GM23248 (cell line): ENCODE measurements around the gene KLK1. TPM values are rescaled to one million over a fixed set of nuclear protein-coding genes. Genes with fewer than 3 reads are reported as not detected.

Experiments used
- DNase-seq: peaks from one replicate; pipeline ENCODE4 v3.0.0-alpha.2; 2015
- H2AFZ ChIP-seq: fragments of 200-600 bp; sonication (generic); 2 replicates; pipeline ENCODE4 v1.6.1; 2016; ENCODE audit warnings: antibody characterized with exemption
- H3F3A ChIP-seq: fragments of 200-600 bp; sonication (generic); 2 replicates; pipeline ENCODE4 v1.6.1; 2016; ENCODE audit warnings: mild to moderate bottlenecking, antibody characterized with exemption, mixed run types; ENCODE audit not compliant: insufficient read depth
- H3K27ac ChIP-seq: fragments of 200-600 bp; sonication (generic); 2 replicates; pipeline ENCODE4 v1.5.1; 2016; ENCODE audit warnings: mild to moderate bottlenecking
- H3K27me3 ChIP-seq: fragments of 200-600 bp; sonication (generic); replicated peaks from 2 replicates; pipeline ENCODE4 v1.6.1; 2016; ENCODE audit warnings: mild to moderate bottlenecking; ENCODE audit not compliant: insufficient read depth
- H3K36me3 ChIP-seq: fragments of 200-600 bp; sonication (generic); 2 replicates; pipeline ENCODE4 v1.6.1; 2016; ENCODE audit warnings: low read depth, mild to moderate bottlenecking
- H3K4me1 ChIP-seq: fragments of 200-600 bp; sonication (generic); 2 replicates; pipeline ENCODE4 v1.6.1; 2016; ENCODE audit warnings: mild to moderate bottlenecking; ENCODE audit not compliant: insufficient read depth
- H3K4me2 ChIP-seq: fragments of 200-600 bp; sonication (generic); one replicate; pipeline ENCODE4 v1.6.1; 2016; ENCODE audit warnings: mild to moderate bottlenecking; ENCODE audit not compliant: unreplicated experiment
- H3K4me3 ChIP-seq: fragments of 200-600 bp; sonication (generic); 2 replicates; pipeline ENCODE4 v1.5.1; 2016; ENCODE audit warnings: mild to moderate bottlenecking
- H3K79me2 ChIP-seq: fragments of 200-600 bp; sonication (generic); 2 replicates; pipeline ENCODE4 v1.6.1; 2016; ENCODE audit warnings: mild to moderate bottlenecking; ENCODE audit not compliant: insufficient read depth
- H3K9ac ChIP-seq: fragments of 200-600 bp; sonication (generic); 2 replicates; pipeline ENCODE4 v1.6.1; 2016; ENCODE audit warnings: mild to moderate bottlenecking
- H3K9me2 ChIP-seq: fragments of 200-600 bp; sonication (generic); 2 replicates; pipeline ENCODE4 v1.6.1; 2016; ENCODE audit warnings: mixed run types, mild to moderate bottlenecking, moderate library complexity; ENCODE audit not compliant: insufficient read depth
- H3K9me3 ChIP-seq: fragments of 200-600 bp; sonication (generic); one replicate; pipeline ENCODE4 v1.6.1; 2017; ENCODE audit warnings: low read depth
- H4K20me1 ChIP-seq: fragments of 200-600 bp; sonication (generic); 2 replicates; pipeline ENCODE4 v1.6.0; 2016; ENCODE audit not compliant: insufficient read depth
- EZH2 ChIP-seq: fragments of 200-600 bp; sonication (generic); IDR thresholded peaks from 2 replicates; pipeline ENCODE4 v1.6.1; 2018; ENCODE audit warnings: antibody characterized with exemption, mild to moderate bottlenecking; ENCODE audit not compliant: insufficient read depth, poor library complexity, severe bottlenecking
- EZH2phosphoT487 ChIP-seq: fragments of 200-600 bp; sonication (generic); IDR thresholded peaks from 2 replicates; pipeline ENCODE4 v1.6.1; 2018; ENCODE audit warnings: antibody characterized with exemption, moderate library complexity, mild to moderate bottlenecking, low read depth; ENCODE audit not compliant: insufficient read depth
- WGBS, 2 experiments: methylation state at CpG; one replicate each; pipeline ENCODE4 v1.1.6; 2015 to 2017; ENCODE audit warnings: low lambda C conversion rate in 2 of 2, low coverage in 1 of 2; ENCODE audit errors: missing lambda C conversion rate in 2 of 2; 5-methylcytosine and 5-hydroxymethylcytosine counted together
- in situ Hi-C: fragments of 300-500 bp; cut with MboI; formaldehyde crosslinking; loops from 2 replicates; pipeline ENCODE4 v1.15.0; 2020
- polyA plus RNA-seq: library from polyadenylated mRNA; unstranded; fragments of >200 nt; fragmentation: Nextera tagmentation; extraction: Ambion mirVana; gene quantifications from 2 replicates; pipeline ENCODE4 v1.2.1, GENCODE V29; 2016
- total RNA-seq: library from RNA; depleted of rRNA; stranded (reverse); fragments of >200 nt; shearing (Covaris generic); gene quantifications from 2 replicates; pipeline ENCODE4 v1.2.3, GENCODE V29; 2014

Gene KLK1
- total and polyA plus RNA-seq, 2 experiments from 2014 or later: not detected

- Histone ChIP-seq H4K20me1 (no peaks in the 10 kb centered on the region), H3K9ac (no peak overlapping the region), H3K9me3 (no peaks in the 10 kb centered on the region), H3K79me2 (no peaks in the 10 kb centered on the region), H3K4me3 (no peak overlapping the region), H2AFZ (no peak overlapping the region), H3K9me2 (no peaks in the 10 kb centered on the region), H3K4me1 (no peaks in the 10 kb centered on the region), H3K27me3 (no peaks in the 10 kb centered on the region), H3K4me2 (no peak overlapping the region), H3K36me3 (no peaks in the 10 kb centered on the region; the same call in 1 of the 2 replicates), H3F3A (no peaks in the 10 kb centered on the region), H3K27ac (no peak overlapping the region)
- DNase-seq: no peak
- TF ChIP-seq EZH2 (no peak), EZH2phosphoT487 (no peak)
- 77 to 79% methylated on average over 13 of the region's 13 CpGs for WGBS, 2 experiments
- in situ Hi-C loops: loop anchor here (25.0 kb wide), 1 partner anchor 430 kb away; the partner anchor contains the start of gene NAPSA
These were observed 31.0 kb downstream of the KLK1 start for GRCh38 chr19:50792272-50793250.

GRCh38 chr19:50791594-50792271 is 31.9 kb downstream of the KLK1 start:
- Histone ChIP-seq H4K20me1 (no peaks in the 10 kb centered on the region), H3K9ac (no peak overlapping the region), H3K4me3 (no peak overlapping the region), H3K4me2 (no peak overlapping the region), H3K9me3 (no peaks in the 10 kb centered on the region), H3K27ac (no peak overlapping the region), H3K27me3 (no peaks in the 10 kb centered on the region), H3K79me2 (no peaks in the 10 kb centered on the region), H3K36me3 (no peaks in the 10 kb centered on the region), H3K4me1 (no peaks in the 10 kb centered on the region), H3F3A (no peaks in the 10 kb centered on the region), H3K9me2 (no peaks in the 10 kb centered on the region), H2AFZ (no peak overlapping the region)
- 74 to 77% methylated on average over 27 to 46 of the region's 47 CpGs for WGBS, 2 experiments
- in situ Hi-C loops: loop anchor here (25.0 kb wide), 1 partner anchor 429 kb away; the partner anchor contains the start of gene NAPSA
- no peak for DNase-seq
- no peak for TF ChIP-seq EZH2phosphoT487
- no peak for TF ChIP-seq EZH2

- H3K9me2 ChIP-seq: no peaks in the 10 kb centered on the region
- no peaks in the 10 kb centered on the region for H3K27me3 ChIP-seq
- no peaks in the 10 kb centered on the region for H4K20me1 ChIP-seq
- H2AFZ ChIP-seq: no peak overlapping the region
- no peaks in the 10 kb centered on the region for H3K4me1 ChIP-seq
- TF ChIP-seq EZH2 (no peak), EZH2phosphoT487 (no peak)
- H3K9ac ChIP-seq: no peak overlapping the region
- no peak overlapping the region for H3K4me2 ChIP-seq
- no peak overlapping the region for H3K4me3 ChIP-seq
- in situ Hi-C loops: loop anchor here (25.0 kb wide), 1 partner anchor 429 kb away; the partner anchor contains the start of gene NAPSA
- DNase-seq: no peak
- H3K79me2 ChIP-seq: no peaks in the 10 kb centered on the region
- H3K27ac ChIP-seq: no peak overlapping the region
- WGBS, 2 experiments: 83 to 87% methylated on average over 6 of the region's 6 CpGs
- no peaks in the 10 kb centered on the region for H3K9me3 ChIP-seq
- no peaks in the 10 kb centered on the region for H3F3A ChIP-seq
- no peaks in the 10 kb centered on the region for H3K36me3 ChIP-seq
These were observed 32.6 kb downstream of the KLK1 start for GRCh38 chr19:50790922-50791467.

GRCh38 chr19:50790396-50790795 is 33.2 kb downstream of the KLK1 start, which contains the start of gene ACP4:
ACP4 (plus strand) TSS chr19:50790415; CDS start chr19:50790415, 0 bp downstream.
- H3K9me2 ChIP-seq: no peaks in the 10 kb centered on the region
- H3F3A ChIP-seq: no peaks in the 10 kb centered on the region
- no peaks in the 10 kb centered on the region for H3K79me2 ChIP-seq
- no peak within 1 kb of the TSS for H2AFZ ChIP-seq
- no peak within 1 kb of the TSS for H3K4me3 ChIP-seq
- no peaks in the 10 kb centered on the region for H3K36me3 ChIP-seq
- no peak within 1 kb of the TSS for H3K9ac ChIP-seq
- 88% methylated on average over 6 to 15 of the region's 15 CpGs for WGBS, 2 experiments
- H3K4me2 ChIP-seq: no peak within 1 kb of the TSS
- no peaks in the 10 kb centered on the region for H3K27me3 ChIP-seq
- H4K20me1 ChIP-seq: no peaks in the 10 kb centered on the region
- no peak within 1 kb of the TSS for H3K27ac ChIP-seq
- no peaks in the 10 kb centered on the region for H3K9me3 ChIP-seq
- no peaks in the 10 kb centered on the region for H3K4me1 ChIP-seq
- no peak for DNase-seq
- in situ Hi-C loops: loop anchor here (25.0 kb wide), 1 partner anchor 428 kb away; the partner anchor contains the start of gene NAPSA
- TF ChIP-seq EZH2phosphoT487: no peak
- TF ChIP-seq EZH2: no peak
